ENCODE data around the gene CHMP3.
"Not testable (repeated sequence)": the region's sequence is repeated elsewhere in the genome, so short reads cannot be mapped to it uniquely, and the experiment has no call there.

Gene CHMP3

DNA sequence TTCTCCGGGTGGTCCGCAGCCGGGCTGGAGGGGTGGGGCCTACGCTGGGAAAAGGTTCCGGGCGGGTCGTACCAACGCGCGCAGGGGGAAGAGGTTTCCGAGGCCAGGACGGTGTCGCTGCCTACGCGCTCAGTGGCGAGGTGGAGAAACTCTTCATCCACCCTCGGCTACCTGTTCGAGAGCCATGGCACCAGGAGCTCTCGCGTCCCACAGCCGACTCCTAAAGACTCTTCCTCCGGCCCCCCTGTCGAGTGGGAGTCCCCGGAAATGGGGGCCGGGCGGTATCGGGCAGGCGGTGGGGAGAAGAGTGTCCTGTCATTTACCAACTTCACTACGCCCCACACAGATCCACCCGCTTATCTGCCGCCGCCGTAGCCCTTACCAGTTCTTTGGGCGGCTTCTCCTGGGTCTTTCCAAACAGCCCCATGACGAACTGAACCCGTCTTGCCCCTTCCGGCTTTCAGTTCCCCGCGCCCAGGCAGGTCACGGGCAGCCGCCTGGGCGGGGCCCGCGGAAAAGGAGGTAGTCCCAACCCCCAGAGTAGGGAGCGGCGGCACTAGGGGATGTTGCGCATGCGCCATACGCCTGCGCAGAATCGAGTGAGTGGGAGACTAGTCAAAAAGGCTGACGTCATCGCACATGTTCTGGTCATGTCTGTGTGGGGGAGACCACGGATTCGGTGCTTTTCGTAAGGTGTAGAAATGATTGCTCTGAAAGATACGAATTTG is at the start of gene CHMP3:
Gene CHMP3 (minus strand): TSS at position 522 of the 728 bp plus-strand sequence. CDS start 95 bp downstream, at position 427.
- DNase-seq (ENCODE audit: low read depth): peak; percentile 82

- no peak for DNase-seq (ENCODE audit: low read depth)
These were observed 47.6 kb upstream of the CHMP3 start for GRCh38 chr2:86610871-86611270.

DNA sequence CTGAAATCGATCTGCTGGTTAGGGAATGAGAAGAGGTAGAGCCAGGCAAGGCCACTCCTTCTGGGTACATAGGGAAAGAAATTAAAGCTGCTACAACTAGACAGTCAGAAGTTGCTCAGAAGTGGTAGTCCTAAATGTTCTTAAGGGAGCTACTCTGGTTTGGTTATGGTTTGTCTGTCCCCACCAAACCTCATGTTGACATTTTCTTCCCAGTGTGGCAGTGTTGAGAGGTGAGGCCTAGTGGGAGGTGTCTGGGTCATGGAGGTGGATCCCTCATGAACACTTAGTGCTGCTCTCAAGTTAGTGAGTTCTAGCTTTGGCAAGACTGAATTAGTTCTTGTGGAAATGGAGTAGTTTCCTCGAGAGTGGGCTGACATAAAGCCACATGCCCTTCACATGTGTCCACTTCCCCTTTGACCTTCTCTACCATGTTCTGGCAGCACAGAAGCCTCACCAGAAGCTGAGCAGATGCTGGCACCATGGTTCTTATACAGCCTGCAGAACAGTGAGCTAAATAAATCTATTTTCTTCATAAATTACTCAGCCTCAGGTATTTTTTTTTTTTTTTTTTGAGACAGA is 45.7 kb upstream of the CHMP3 start:
- no peak for DNase-seq (ENCODE audit: low read depth)

GRCh38 chr2:86603905-86604304 is 40.7 kb upstream of the CHMP3 start:
- DNase-seq (ENCODE audit: low read depth): no peak

DNA sequence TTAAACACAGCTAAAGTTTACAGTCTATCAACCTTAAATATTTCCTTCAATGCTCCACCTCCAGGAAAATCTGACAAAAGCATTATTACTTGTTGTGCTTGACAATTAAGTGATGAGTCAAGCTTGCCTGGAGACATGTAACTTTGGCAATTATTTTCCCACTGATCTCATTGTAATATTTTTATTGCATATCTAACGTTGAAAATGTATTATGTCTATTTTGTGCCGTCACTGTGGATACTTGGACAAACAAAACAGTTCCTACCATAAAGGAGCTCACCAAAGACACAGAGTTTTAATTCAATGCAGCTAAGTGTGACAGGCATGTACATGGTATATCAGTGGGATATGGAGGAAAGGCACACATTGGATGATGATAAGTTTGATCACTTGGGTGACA is 35.7 kb upstream of the CHMP3 start:
- DNase-seq (ENCODE audit: low read depth): no peak

GRCh38 chr2:86596118-86596517 is 32.9 kb upstream of the CHMP3 start:
- DNase-seq (ENCODE audit: low read depth): no peak

- no peak for DNase-seq (ENCODE audit: low read depth)
These were observed 30.0 kb upstream of the CHMP3 start for GRCh38 chr2:86593266-86593665.

- DNase-seq (ENCODE audit: low read depth): no peak
These were observed 29.4 kb upstream of the CHMP3 start for GRCh38 chr2:86592547-86593230.

- not testable (repeated sequence) for DNase-seq (ENCODE audit: low read depth)
These were observed 26.5 kb upstream of the CHMP3 start for GRCh38 chr2:86589701-86590100.

- DNase-seq (ENCODE audit: low read depth): no peak
These were observed 21.1 kb upstream of the CHMP3 start for GRCh38 chr2:86584151-86584913.

DNA sequence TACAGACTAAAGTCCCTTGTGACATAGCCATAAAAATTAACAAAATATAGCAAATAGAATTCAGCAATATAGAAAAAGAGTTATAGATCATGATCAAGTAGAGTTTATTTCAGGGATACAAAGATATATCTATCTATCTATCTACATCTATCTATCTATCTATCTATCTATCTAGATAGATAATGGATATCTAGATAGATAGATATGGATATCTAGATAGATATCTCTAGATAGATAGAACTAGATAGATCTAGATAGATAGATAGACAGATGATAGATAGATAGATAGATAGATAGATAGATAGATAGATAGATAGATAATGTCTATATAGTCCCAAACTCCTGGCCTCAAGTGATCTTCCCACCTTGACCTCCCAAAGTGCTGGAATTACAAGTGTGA is 17.3 kb upstream of the CHMP3 start:
- DNase-seq (ENCODE audit: low read depth): no peak

DNA sequence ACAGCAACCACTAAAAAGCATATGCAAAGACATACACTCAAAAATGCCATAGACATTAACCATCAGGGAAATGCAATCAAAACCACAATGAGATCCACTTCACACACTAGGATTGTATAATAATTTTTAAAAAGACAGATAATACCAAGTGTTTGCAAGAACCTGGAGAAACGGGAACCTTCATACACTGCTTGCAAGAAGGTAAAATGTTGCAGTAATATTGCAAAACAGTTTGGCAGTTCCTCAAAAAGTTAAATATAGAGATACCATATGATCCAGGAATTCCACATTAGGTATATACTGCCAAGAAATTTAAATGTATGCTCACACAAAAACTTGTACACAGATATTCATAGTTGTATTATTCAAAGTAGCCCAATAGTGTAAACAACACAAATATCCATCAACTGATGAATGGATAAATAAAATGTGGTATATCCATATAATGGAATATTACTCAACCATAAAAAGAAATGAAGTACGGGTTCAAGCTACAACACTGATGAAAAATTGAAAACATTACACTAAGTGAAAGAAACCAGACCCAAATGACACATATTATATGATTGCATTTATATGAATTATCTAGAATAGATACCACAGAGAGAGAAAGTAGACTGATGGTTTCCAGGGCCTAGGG is 14.7 kb upstream of the CHMP3 start:
- no peak for DNase-seq (ENCODE audit: low read depth)

DNA sequence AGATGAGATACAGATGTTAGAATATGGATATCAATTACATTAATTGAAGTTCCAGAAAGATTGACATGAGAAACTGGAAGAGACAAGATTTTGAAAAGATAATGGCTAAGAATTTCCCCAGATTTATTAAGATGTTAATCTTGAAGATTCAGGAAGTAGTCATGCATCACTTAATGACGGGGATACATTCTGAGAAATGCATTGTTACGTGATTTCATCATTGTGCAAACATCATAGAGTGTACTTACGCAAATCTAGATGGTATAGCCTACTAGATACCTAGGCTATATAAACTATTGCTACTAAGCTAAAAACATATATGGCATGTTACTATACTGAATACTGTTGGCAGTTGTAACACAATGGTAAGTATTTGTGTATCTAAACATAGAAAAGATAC is 6.8 kb upstream of the CHMP3 start:
- DNase-seq (ENCODE audit: low read depth): no peak

DNA sequence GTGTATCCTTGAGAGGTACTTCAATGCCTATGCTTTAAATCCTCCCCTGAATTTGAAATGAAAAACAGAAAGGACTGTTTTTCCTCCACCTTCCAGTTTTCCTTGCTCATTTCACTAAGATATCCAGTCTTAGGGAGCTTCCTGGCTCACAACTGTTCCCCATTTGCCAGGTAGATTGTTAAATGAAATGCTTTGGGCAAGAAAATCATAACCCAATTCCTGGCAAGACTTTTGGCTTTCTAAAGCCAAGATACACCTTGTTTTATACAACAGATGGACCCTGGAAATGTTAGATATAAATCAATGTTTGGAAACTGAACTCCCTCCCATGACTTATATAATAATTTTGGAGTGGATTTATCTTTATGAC is 3.6 kb upstream of the CHMP3 start:
- DNase-seq (ENCODE audit: low read depth): no peak

DNA sequence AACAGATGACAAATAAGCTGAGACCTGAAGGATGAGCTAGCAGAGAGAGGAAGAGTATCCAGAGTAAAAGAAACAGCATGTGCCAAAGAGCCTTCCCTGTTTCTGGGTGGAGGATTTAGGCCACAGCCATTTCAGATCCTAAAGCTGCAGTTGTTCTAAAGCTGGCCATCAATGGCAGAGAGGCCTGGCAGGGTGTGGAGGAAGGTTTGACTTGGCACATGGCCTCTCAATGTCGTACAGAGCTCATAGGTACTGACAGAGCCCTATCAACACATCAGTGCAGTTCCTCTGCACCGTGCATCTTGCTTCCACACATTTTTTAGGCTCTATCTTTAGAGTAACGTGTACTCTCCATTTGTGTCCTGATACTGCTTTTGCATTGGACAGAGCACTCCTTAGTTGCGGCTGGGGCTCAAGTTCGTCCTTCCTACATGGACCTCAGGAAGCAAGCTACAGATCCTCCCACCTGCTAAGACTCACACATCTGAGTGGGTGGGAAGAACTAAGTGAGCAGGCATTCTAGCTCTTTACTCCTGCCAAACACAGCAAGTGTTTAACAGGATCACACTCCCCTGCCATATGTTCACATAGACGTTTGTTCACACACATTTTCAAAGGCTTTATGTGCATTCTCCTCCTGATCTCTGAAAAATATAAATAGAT is 3.0 kb upstream of the CHMP3 start:
- DNase-seq (ENCODE audit: low read depth): no peak

DNA sequence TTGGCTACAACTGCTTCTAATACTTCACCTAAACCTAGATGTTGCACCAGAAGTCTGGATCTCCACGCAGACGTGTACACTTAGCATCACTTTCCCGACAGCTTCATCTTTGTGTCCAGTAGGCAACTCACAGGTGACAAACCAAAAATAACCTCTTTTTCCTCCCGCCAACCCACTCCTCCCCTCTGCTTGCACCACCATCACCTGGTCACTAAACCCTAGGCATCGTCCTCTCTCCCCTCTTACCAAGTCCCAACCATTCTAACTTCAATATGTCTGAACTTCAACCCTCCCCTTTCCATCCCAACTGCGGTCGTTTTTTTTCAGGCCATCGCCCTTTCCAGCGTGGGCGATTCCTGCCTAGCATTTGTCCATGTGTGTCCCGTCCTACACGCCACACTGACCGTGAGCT is 413 bp upstream of the CHMP3 start:
- DNase-seq (ENCODE audit: low read depth): no peak

GRCh38 chr2:86562485-86562921 is 740 bp downstream of the CHMP3 start:
- DNase-seq (ENCODE audit: low read depth): no peak

- DNase-seq (ENCODE audit: low read depth): no peak
These were observed 5.4 kb downstream of the CHMP3 start for GRCh38 chr2:86557836-86558235.

DNA sequence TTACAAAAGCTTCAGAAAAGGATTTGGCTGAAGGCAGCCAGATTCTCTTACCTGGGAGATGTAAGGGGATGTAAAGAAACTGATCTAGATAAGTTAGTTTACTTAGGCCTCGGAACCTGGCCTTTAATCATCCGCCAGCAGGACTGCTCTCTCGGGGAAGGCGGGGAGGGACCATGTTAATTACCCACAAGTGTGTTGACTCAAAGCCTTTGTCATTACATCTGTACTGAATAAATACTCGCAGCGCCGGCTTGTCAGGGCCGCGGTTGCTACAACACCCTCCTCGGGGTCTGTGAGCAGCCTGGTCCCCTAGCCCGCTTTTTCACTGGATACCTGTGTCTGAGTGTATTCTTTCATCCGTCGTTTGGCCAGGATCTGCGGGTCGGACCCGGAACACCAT is 6.7 kb downstream of the CHMP3 start:
- no peak for DNase-seq (ENCODE audit: low read depth)

DNA sequence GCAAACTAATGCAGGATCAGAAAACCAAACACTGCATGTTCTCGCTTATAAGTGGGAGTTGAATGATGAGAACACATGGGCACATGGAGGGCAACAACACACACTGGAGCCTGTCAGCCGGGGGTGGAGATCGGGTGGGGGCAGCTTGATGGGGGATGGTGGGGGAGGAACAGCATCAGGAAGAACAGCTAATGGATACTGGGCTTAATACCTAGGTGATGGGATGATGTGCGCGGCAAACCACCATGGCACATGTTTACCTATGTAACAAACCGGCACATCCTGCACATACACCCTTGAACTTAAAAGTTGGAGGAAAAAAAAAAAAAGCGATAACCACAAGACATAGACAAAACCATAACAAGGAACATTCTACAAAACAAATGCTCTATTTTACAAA is 10.4 kb downstream of the CHMP3 start:
- DNase-seq (ENCODE audit: low read depth): no peak

GRCh38 chr2:86549963-86550725 is 13.1 kb downstream of the CHMP3 start:
- DNase-seq (ENCODE audit: low read depth): not testable (repeated sequence)
